ENCODE measurements around the gene TMOD1.
"Not testable (repeated sequence)": the region's sequence is repeated elsewhere in the genome, so short reads cannot be mapped to it uniquely, and the experiment has no call there.

DNA sequence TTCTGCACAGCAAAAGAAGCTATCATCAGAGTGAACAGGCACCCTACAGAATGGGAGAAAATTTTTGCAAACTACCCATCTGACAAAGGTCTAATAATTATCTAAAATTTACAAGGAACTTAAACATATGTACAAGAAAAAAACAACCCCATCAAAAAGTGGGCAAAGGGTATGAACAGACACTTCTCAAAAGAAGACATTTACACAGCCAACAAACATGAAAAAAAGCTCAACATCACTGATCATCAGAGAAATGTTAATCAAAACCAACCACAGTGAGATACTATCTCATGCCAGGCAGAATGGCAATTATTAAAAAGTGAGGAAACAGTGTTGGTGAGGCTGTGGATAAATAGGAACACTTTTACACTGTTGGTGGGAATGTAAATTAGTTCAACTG, 44.6 kb upstream of the TMOD1 start:
- not testable (repeated sequence) for TF ChIP-seq CTCF (IDR thresholded peaks at IDR 0.05; ENCODE audit: low read depth, low read length, missing input control); JUND (IDR thresholded peaks at IDR 0.05)
